Left lung (tissue), 10 donors: ENCODE data around the gene DENND1A. TPM values are rescaled to one million over a fixed set of nuclear protein-coding genes. Genes with fewer than 3 reads are reported as not detected.

Source experiments
- ATAC-seq: fragments of 200-7000 bp; cut with Tn5 transposase; one replicate; pipeline ENCODE4 v1.9.1; 2020; ENCODE audit warnings: moderate library complexity
- DNase-seq, 4 donors: peaks; one replicate each; pipeline ENCODE4 v3.0.0-alpha.2; 2013 to 2020
- H3K27ac ChIP-seq, 2 donors: fragments of 200-600 bp; sonication (generic) in 1 of 2; one replicate each; pipeline versions ENCODE4 v1.5.0 to v1.8.0; 2020 to 2021
- H3K27me3 ChIP-seq, 2 donors: fragments of 200-600 bp; sonication (generic) in 1 of 2; one replicate each; pipeline versions ENCODE4 v1.5.0 to v1.8.0; 2020 to 2021
- H3K36me3 ChIP-seq, 2 donors: fragments of 200-600 bp; sonication (generic) in 1 of 2; one replicate each; pipeline versions ENCODE4 v1.5.0 to v1.8.0; 2020 to 2021
- H3K4me1 ChIP-seq, 2 donors: fragments of 200-600 bp; one replicate each; pipeline ENCODE4 v1.8.0; 2021
- H3K4me3 ChIP-seq, 2 donors: fragments of 200-600 bp; sonication (generic) in 1 of 2; one replicate each; pipeline versions ENCODE4 v1.5.0 to v1.8.0; 2020 to 2021; ENCODE audit warnings: mild to moderate bottlenecking in 1 of 2
- H3K9me3 ChIP-seq, 2 donors: fragments of 200-600 bp; sonication (generic) in 1 of 2; one replicate each; pipeline versions ENCODE4 v1.5.0 to v1.8.0; 2020 to 2021
- intact Hi-C, 2 donors: fragments of 100-400 bp; cut with DNase I; formaldehyde crosslinking; loops; one replicate each; pipeline versions ENCODE4 v1.11.2 to v1.14.2; 2022
- polyA plus RNA-seq, 6 donors: library from polyadenylated mRNA; unstranded; fragments of 120-200 nt; gene quantifications; one replicate each; pipeline ENCODE4 v1.2.1, GENCODE V29; 2013; ENCODE audit not compliant: insufficient read length in 6 of 6
- total RNA-seq, 2 donors: library from RNA; stranded (reverse); fragmentation: NEBNext Ultra II Directional; extraction: Animal tissue kit (Norgen Biotek cat#: 25700); gene quantifications; one replicate each; pipeline ENCODE4 v1.2.1, GENCODE V29; 2021
- TF ChIP-seq, protein P1 (sequence below), 2 donors: fragments of 200-600 bp; sonication (generic) in 1 of 2; IDR thresholded peaks; one replicate each; pipeline versions ENCODE4 v1.5.0 to v1.8.0; 2021; ENCODE audit warnings: antibody characterized with exemption in 2 of 2
- donor health status: DM: no; HTN: yes; CAD: no.
- donor health status: DM: no; HTN: no; CAD: no.

The DENND1A gene
- total and polyA plus RNA-seq, 8 donors: 8.3 to 23.2 (median 9.7) TPM

DNA sequence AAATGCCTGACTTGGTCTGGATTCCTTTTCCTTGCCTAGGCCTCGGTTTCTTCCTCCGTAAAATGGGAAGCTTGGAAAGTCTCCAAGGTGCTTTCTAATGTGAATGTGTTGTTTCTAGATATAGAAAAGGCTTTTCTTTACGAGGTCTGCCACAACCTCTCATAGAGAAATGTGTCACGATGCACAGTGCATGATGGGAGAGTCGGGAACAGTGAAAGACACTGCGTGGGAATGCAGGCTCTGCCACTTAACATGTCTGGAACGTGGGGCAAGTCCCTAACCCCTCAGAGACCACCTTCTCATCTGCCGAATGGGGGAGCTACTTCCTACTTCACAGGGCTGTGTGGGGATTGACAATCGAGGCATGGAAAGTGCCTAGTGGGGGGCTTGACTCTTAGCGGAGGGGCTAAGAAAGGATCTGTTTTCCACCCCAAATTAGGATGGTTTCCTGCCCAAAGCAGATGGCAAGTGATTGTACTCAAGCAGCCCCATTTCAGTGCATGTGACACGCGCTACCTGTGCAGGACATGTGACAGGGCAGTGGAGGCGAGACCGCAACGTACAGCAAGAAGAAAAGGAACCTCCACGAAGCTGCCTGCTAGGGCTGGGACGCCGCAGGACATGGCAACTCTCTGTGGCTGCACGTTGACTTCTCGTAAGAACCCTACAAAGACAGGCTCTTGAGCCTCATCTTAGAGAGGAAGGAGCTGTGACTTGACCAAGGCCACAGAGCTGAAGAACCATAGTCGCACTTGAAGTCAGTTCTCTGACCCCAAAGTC, 458.7 kb downstream of the DENND1A start:
- H3K27ac ChIP-seq: no peak overlapping the region
- ATAC-seq (no peak), DNase-seq (no peak)
- H3K27me3 ChIP-seq: no peaks in the 10 kb centered on the region
- intact Hi-C loops: no loop called here
- no peak overlapping the region for H3K4me3 ChIP-seq
- no peaks in the 10 kb centered on the region for H3K4me1 ChIP-seq
- TF ChIP-seq, protein P1, sequence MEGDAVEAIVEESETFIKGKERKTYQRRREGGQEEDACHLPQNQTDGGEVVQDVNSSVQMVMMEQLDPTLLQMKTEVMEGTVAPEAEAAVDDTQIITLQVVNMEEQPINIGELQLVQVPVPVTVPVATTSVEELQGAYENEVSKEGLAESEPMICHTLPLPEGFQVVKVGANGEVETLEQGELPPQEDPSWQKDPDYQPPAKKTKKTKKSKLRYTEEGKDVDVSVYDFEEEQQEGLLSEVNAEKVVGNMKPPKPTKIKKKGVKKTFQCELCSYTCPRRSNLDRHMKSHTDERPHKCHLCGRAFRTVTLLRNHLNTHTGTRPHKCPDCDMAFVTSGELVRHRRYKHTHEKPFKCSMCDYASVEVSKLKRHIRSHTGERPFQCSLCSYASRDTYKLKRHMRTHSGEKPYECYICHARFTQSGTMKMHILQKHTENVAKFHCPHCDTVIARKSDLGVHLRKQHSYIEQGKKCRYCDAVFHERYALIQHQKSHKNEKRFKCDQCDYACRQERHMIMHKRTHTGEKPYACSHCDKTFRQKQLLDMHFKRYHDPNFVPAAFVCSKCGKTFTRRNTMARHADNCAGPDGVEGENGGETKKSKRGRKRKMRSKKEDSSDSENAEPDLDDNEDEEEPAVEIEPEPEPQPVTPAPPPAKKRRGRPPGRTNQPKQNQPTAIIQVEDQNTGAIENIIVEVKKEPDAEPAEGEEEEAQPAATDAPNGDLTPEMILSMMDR (IDR thresholded peaks at IDR 0.05): no peak
- H3K9me3 ChIP-seq: no peaks in the 10 kb centered on the region
- no peaks in the 10 kb centered on the region for H3K36me3 ChIP-seq

DNA sequence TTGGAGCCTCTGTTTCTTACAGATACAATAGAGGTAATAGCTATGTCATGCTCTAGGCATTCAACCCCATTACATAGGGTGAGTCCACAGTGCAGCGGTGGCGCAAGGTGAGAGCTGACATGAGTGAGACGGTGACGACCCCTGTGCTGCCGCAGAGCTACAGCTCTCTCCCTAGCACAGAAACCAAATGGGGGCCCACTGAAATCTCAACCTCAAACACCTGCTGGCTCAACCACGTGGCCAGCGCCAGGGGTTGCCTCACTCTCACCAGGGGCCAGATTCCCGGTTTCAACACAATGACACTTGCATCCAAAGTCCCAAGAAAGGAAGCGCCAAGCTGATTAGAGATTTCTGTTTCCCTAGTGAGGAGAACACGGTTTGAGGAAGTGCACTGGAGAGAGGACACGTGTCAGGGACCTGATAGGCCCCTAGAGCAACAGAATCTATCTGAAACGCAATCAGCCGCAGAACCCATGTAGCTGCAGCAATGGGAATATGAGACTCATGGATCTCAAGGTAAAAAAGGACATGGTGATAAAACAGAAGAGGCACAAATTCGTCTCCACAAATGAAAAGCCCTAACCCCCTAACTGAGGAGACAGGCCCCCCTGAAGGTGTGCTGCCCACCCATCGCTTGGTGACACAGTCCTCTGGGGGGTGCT, 459.7 kb downstream of the DENND1A start:
- TF ChIP-seq, protein P1 (IDR thresholded peaks at IDR 0.05): no peak
- no peak for DNase-seq
- no peak for ATAC-seq

DNA sequence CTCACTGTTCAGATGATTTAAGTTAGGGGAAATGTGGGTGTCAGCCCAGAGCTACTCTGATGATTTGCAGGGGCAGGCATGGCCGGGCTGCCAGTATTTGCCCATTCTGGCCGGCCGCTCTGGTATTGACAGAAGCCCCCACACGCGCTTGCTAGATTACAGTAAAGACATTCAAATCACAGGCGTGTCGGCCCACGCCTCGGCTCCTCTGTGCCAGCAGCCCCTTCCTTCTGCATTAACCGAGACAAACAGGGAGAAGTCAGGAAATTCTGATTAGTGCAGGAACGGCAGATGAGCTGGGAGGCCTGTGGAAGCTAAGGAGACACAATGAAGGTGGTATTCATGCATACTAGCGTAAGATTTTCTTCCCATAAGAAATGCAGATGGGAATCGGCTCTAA, 460.6 kb downstream of the DENND1A start:
- intact Hi-C loops: no loop called here
- Histone ChIP-seq H3K4me1 (no peaks in the 10 kb centered on the region), H3K27ac (no peak overlapping the region), H3K27me3 (no peaks in the 10 kb centered on the region), H3K4me3 (no peak overlapping the region), H3K9me3 (no peaks in the 10 kb centered on the region), H3K36me3 (no peaks in the 10 kb centered on the region)
- DNase-seq (no peak), ATAC-seq (no peak)
- TF ChIP-seq, protein P1 (IDR thresholded peaks at IDR 0.05): no peak

More for the DNA sequence above, 459.7 kb downstream of the DENND1A start:
- Histone ChIP-seq H3K4me3 (no peak overlapping the region), H3K4me1 (no peaks in the 10 kb centered on the region), H3K9me3 (no peaks in the 10 kb centered on the region), H3K27me3 (no peaks in the 10 kb centered on the region), H3K27ac (no peak overlapping the region), H3K36me3 (no peaks in the 10 kb centered on the region)
- intact Hi-C loops: no loop called here

DNA sequence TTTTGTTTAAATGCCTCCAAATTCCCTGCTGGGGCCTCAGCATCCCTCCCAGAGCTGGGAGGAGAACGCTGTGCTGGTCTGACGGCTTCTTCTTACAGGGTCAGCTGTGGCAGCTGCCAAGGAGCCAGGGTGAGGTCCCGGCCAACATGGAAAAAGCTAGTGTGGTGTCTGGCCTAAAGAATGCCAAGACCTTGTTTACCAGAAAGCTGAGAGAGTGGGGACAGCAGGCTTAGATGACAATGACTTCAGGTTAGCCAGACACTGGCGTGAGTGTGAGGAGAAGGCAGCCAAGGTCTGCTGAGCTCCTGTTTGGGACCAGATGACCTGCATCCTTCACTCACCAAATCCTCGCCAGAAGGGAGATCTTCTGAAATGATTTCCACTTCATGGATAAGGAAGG, 461.4 kb downstream of the DENND1A start:
- Histone ChIP-seq H3K27me3 (no peaks in the 10 kb centered on the region), H3K4me3 (no peak overlapping the region), H3K4me1 (no peaks in the 10 kb centered on the region), H3K36me3 (no peaks in the 10 kb centered on the region), H3K27ac (no peak overlapping the region), H3K9me3 (no peaks in the 10 kb centered on the region)
- ATAC-seq (no peak), DNase-seq (no peak)
- TF ChIP-seq, protein P1 (IDR thresholded peaks at IDR 0.05): no peak
- intact Hi-C loops: no loop called here

DNA sequence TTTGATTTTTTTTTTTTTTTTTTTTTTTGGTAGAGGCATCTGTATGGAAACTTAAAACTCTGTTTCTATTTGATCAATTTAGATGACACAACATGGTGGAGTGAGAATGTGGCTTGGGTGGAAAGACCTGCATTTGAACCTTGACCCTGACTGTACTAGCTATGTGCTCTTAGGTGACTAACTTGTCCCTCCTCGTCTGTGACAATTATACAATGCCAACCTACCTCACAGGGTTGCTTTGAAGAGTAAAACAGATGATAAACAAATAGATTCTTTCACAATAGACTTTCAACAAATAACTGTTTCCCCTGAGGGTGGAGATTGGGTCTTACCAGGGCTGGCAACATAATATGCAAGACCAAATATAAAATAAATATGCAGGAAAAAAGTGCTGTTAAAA, 464.6 kb downstream of the DENND1A start:
- Histone ChIP-seq H3K27ac (no peak overlapping the region), H3K4me3 (no peak overlapping the region), H3K9me3 (no peaks in the 10 kb centered on the region), H3K27me3 (no peaks in the 10 kb centered on the region), H3K36me3 (no peaks in the 10 kb centered on the region), H3K4me1 (no peaks in the 10 kb centered on the region)
- ATAC-seq: no peak
- TF ChIP-seq, protein P1 (IDR thresholded peaks at IDR 0.05): no peak
- intact Hi-C loops: no loop called here
- DNase-seq: no peak
